NCI-H1436 treated with DMSO at 0.1 percent for 48 hours (cell line): ENCODE measurements around the gene RFFL.
"Not testable (repeated sequence)": the region's sequence is repeated elsewhere in the genome, so short reads cannot be mapped to it uniquely, and the experiment has no call there.

Experiments used
- DNase-seq: peaks from one replicate; lab custom pipeline; 2025; lab: John Stamatoyannopoulos, UW

Gene RFFL

GRCh38 chr17:35002876-35003551 is 60.5 kb downstream of the RFFL start:
- no peak for DNase-seq

GRCh38 chr17:35001549-35001948 is 62.0 kb downstream of the RFFL start:
- DNase-seq: no peak

DNA sequence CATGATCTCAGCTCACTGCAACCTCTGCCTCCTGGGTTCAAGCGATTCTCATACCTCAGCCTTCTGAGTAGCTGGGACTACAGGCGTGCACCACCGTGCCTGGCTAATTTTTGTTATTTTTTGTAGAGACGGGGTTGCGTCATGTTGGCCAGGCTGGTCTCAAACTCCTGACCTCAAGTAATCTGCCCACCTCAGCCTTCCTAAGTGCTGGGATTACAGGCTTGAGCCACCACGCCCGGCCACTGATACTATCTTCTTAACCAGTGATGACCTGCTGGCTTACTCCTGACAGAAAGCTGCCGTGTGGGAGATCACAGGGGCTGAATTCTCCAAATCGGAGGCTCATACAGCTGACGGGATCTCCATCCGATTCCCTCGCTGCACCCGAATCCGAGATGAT is 62.5 kb downstream of the RFFL start:
- not testable (repeated sequence) for DNase-seq

DNA sequence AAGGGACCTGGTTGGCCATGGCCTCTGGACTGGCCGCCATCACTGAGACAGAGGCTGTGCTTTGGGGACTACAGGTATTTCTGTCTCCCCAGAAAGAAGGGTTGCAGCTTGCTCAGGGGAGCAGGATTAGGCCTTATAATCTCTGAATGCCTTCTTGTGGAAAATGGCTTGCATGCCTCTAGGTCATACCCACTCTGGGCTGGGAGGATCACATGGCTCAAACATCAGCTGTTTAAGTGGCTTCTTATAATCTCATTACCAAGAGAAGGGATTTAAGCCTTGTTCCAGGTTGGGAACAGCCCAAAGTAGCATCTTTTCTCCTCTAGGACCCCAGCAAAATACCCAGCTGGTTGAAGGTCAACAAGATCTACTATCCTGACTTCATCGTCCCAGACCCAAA is 64.1 kb downstream of the RFFL start:
- no peak for DNase-seq

DNA sequence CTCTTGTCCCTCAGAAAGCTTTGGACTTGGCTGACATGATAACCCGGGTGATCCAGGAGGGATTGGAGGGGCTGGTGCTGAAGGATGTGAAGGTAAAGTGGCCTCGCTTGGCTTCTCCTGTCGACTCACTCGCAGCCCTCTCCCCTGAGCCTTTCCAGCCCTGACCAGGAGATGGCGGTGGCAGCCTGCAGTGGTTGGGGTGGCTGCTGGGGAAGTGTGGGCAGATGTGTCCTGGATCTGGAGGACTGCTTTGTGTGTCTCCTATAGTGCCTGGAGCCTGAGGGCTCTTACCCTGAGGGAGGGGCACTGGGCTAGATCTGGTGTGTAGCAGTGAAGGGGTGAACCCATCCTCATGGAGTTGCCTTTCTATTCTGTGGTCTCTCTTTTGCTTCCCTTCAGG is 65.3 kb downstream of the RFFL start:
- DNase-seq: no peak

DNA sequence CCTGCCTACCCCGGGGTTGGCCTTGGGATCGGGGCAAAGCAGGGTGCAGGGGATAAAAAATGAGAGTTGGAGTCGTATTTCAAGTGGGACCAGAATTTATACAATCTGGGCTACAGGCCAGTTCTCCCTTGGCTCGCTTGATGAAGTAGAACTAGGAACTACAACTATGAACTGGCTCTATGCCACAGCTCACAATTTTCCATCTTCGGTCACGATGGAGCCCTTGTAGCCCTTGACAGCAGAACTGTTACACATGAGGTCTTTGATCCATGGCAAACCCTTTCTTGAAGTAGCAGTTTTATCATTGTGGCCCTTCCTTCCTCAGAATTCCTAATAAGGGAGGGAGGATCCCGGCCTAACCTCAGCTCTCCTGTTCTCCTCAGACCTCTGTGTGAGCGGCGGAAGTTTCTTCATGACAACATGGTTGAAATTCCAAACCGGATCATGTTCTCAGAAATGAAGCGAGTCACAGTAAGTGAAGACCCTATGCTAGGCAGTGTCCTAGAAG is 66.1 kb downstream of the RFFL start:
- no peak for DNase-seq

GRCh38 chr17:34996422-34997285 is 66.9 kb downstream of the RFFL start:
- DNase-seq: no peak

GRCh38 chr17:34993031-34993430 is 70.5 kb downstream of the RFFL start:
- no peak for DNase-seq

GRCh38 chr17:34991606-34992005 is 71.9 kb downstream of the RFFL start:
- no peak for DNase-seq

GRCh38 chr17:34990921-34991365 is 72.6 kb downstream of the RFFL start:
- DNase-seq: no peak

DNA sequence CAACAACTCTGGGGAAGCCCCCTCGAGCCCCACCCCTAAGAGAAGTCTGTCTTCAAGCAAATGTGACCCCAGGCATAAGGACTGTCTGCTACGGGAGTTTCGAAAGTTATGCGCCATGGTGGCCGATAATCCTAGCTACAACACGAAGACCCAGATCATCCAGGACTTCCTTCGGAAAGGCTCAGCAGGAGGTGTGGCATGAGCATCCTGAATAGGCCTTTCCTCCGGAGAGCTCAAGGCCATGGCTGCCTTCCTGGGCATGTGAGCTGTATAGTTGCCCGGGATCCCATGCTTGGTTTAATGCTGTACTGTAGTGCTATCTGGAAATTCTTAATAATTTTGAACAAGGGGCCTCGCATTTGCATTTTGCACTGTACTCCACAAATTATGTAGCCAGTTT is 74.0 kb downstream of the RFFL start:
- DNase-seq: no peak

- no peak for DNase-seq
Measured at GRCh38 chr17:34988644-34989043, 74.9 kb downstream of the RFFL start.

DNA sequence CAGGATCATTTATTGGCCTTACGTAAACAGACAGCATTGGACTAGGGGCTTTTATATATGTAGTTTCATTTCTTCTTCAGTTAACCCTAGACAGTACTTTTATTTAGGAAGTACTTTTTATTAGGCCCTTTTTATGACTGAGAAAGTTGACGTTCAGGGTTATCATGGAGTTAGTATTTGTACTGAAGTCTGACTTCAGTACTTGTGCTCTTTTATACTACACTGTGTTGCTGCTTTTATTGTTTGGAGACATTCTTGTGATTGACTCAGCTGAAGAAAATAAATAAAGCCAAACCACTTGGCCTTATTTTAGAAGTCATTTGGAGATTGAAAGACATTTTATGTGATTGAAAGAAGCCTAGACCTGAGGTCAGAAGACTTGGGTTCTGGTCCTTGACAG is 76.3 kb downstream of the RFFL start:
- DNase-seq: no peak

GRCh38 chr17:34981538-34982241 is 81.8 kb downstream of the RFFL start:
- DNase-seq: peak; percentile 13

GRCh38 chr17:34980681-34981537 is 82.6 kb downstream of the RFFL start:
- DNase-seq: peak; percentile 55

DNA sequence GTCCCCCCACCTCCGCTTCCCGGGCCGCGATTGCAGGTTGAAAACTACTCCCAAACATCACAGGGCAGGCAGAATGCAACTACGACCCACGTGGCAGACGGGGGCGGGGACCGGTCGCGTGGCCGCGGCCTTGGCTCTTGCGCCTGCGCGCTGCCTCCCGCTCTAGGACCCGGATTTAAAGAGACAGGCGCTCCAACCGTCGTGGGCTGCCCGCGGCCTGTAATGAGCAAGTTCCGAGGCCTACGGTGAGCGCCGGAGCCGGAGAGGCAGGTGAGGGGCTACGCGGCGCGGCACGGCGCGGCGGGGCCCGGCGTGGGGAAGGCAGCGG is 83.2 kb downstream of the RFFL start, which contains the start of gene LIG3:
TSS of gene LIG3 (plus strand) at position 160 of the 328 bp plus-strand sequence. CDS start 2,494 bp downstream, outside the sequence.
- peak; percentile 74 for DNase-seq

GRCh38 chr17:34979650-34980352 is 83.7 kb downstream of the RFFL start:
- no peak for DNase-seq

GRCh38 chr17:34979153-34979552 is 84.4 kb downstream of the RFFL start:
- no peak for DNase-seq

DNA sequence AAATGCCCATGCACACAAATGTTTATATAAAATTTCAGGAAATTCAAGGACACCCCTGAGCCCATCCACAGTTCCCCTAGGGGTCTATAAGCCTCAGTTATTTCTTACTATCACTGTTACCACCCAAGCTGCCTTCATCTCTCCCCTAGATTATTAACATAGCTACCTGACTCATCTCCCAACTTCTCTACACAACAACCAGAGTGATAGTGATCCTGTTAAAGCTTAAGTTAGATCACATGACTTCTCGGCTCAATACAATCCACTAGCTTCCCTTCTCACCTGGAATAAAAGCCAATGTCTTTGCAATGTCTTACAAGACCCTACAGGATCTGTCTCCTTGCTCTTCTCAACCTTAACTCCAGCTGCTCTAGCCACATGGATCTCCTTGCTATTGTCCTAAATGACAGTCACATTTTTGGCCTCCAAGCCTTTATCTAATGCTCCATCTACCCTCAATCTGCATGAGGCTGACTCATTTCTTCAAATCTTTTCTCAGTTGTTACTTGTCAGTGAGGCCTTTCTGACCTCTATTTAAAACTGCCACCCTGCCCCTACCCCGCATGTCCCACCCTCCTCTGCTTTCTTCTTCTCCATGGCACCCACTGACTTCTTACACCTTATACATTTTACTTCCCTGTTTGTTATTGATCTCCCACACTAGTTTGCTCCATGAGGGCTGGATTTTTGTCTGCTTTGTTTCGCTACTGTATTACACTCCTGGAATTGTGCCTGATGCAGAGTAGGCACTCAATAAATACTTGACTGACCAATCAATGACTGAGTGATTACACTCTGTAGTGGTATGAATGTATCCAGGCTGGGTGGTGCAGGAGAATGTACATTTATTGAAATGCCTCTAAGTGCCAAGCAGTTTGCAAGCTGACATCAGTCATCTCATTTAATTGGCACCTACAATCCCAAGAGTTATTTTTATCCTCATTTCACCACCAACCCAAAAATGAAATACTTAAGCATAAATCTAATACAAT is 88.4 kb downstream of the RFFL start:
- DNase-seq: no peak

DNA sequence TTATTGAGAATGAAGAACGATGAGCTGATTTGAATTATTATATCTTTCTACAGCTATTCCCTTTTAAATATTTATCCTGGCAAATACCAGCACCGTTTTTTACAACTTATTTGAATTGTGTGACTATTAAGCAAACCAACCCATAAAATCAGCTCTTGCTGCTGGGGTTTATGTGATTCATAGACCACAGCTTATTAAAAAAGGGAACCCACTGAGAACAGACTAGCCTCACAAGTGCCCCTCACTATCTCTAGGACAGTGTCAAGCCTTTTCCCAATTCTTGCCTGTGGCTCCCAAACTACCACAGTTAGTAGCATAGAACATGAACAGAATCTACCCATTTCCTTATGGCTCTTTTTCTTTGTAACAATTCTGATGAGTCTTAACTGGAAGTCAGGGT is 89.3 kb downstream of the RFFL start:
- no peak for DNase-seq
